ENCODE data around the gene NDUFA3. TPM values are rescaled to one million over a fixed set of nuclear protein-coding genes. Genes with fewer than 3 reads are reported as not detected.

NDUFA3 gene
- polyA plus RNA-seq, 2 of the 4 experiments (the other 2 are of a cell fraction) = 43.5 to 190 TPM

GRCh38 chr19:54115109-54116063 is 12.7 kb downstream of the NDUFA3 start, which contains the start of the genes PRPF31 and TFPT (continued):
- TF ChIP-seq BHLHE40 (IDR thresholded peaks at IDR 0.05; ENCODE audit: low read depth, low read length) (no peak), EP300 (IDR thresholded peaks at IDR 0.05) (no peak), FOXS1 (CRISPR knock-in tag; IDR thresholded peaks at IDR 0.05) (peak; percentile 40; the same call in 1 of the 2 replicates), MAFK (IDR thresholded peaks at IDR 0.05; ENCODE audit: partially characterized antibody) (no peak), HOXB5 (CRISPR knock-in tag; IDR thresholded peaks at IDR 0.05) (0 out of 2 replicates have a peak, but pooled peaks have one; percentile 26), HES2 (IDR thresholded peaks at IDR 0.05) (no peak), BCL3 (IDR thresholded peaks at IDR 0.05) (no peak; the same call in none of the 3 replicates), EHF (CRISPR knock-in tag; IDR thresholded peaks at IDR 0.05) (0 out of 2 replicates have a peak, but pooled peaks have one; percentile 9), NR3C1 (IDR thresholded peaks at IDR 0.05) (no peak), NFE2L2 (conservative IDR thresholded peaks at IDR 0.05; ENCODE audit: low read length) (no peak), HOXB13 (CRISPR knock-in tag; IDR thresholded peaks at IDR 0.05; ENCODE audit: low read depth) (no peak), KDM5A (IDR thresholded peaks at IDR 0.05) (peak; percentile 96), E2F6 (IDR thresholded peaks at IDR 0.05; ENCODE audit: borderline replicate concordance, low read depth) (peak; percentile 49; the same call in 1 of the 2 replicates)

- Histone ChIP-seq H3K4me3 (no peak overlapping the region), H3K4me1 (peaks cover 7% of the 10 kb centered on the region; the same call in 2 of the 3 replicates), H3K9me3 (no peaks in the 10 kb centered on the region), H3K27ac (no peak overlapping the region), H3K4me2 (no peak overlapping the region)
- DNase-seq (ENCODE audit: low read depth in 1 of 2, low spot score in 1 of 2) (no peak), FAIRE-seq (no peak), ATAC-seq (no peak)
- WGBS (ENCODE audit: missing lambda C conversion rate) = 91% methylated on average over 9 of the region's 10 CpGs
- ChIA-PET POLR2A (interaction anchor here (0.6 to 1.1 kb wide), 2 partner anchors 16 to 18 kb away, joined by 3 to 4 read pairs; partner anchors contain the start of gene CNOT3), CTCF (interaction anchor here (0.5 to 1.6 kb wide), 5 partner anchors 16 to 1439 kb away, joined by 3 to 4 read pairs (median 3); no protein-coding TSS in a partner anchor)
- no peak for TF ChIP-seq BHLHE40 (IDR thresholded peaks at IDR 0.05; ENCODE audit: low read depth, low read length)
- TF ChIP-seq ZFP36 (IDR thresholded peaks at IDR 0.05; ENCODE audit: borderline replicate concordance, partially characterized antibody) = no peak
- peak; percentile 93 for TF ChIP-seq MAFK (IDR thresholded peaks at IDR 0.05; ENCODE audit: partially characterized antibody)
- TF ChIP-seq NPAS2 (CRISPR knock-in tag; IDR thresholded peaks at IDR 0.05; ENCODE audit: borderline replicate concordance) = no peak
- TF ChIP-seq EHF (CRISPR knock-in tag; IDR thresholded peaks at IDR 0.05) = no peak
- no peak for TF ChIP-seq KDM5A (IDR thresholded peaks at IDR 0.05)
- no peak for TF ChIP-seq BCL3 (IDR thresholded peaks at IDR 0.05)
These were observed 18.6 kb downstream of the NDUFA3 start for GRCh38 chr19:54121259-54121658.

- CTCF ChIA-PET = interaction anchor here (1.1 to 3.2 kb wide), 3 partner anchors 9 to 45 kb away, joined by 3 to 8 read pairs (median 4); partner anchors contain the start of gene CNOT3
- ATAC-seq = no peak
- POLR2A ChIA-PET = interaction anchor here (0.9 to 2.4 kb wide), 2 partner anchors 8 to 13 kb away, joined by 5 to 10 read pairs; partner anchors contain the start of genes CNOT3, PRPF31 and TFPT
- whole genome bisulfite sequencing (ENCODE audit: missing lambda C conversion rate) = 92% methylated on average over 16 of the region's 17 CpGs
- Histone ChIP-seq H3K4me3 (no peak overlapping the region), H3K27ac (no peak overlapping the region), H3K9me3 (no peaks in the 10 kb centered on the region), H3K4me2 (no peak overlapping the region), H3K4me1 (no peaks in the 10 kb centered on the region)
- DNase-seq (ENCODE audit: low read depth in 1 of 2, low spot score in 1 of 2) = no peak
- TF ChIP-seq RARB (CRISPR knock-in tag; IDR thresholded peaks at IDR 0.05) (no peak), JUNB (IDR thresholded peaks at IDR 0.05) (no peak)
- no peak for FAIRE-seq
These were observed 21.0 kb downstream of the NDUFA3 start for GRCh38 chr19:54123682-54124081.
